Duodenal mucosa (tissue), 2 donors: Measurements from ENCODE around the gene PPAN.

Experiments
- H3K27ac ChIP-seq: one replicate; pipeline ENCODE4 v1.7.0; 2013; ENCODE audit warnings: low read depth, low read length
- H3K27me3 ChIP-seq, 2 donors: one replicate each; pipeline ENCODE4 v1.7.0; 2013; ENCODE audit warnings: low read length in 2 of 2, control low read depth in 1 of 2; ENCODE audit not compliant: insufficient read depth in 2 of 2, control insufficient read depth in 1 of 2
- H3K36me3 ChIP-seq, 2 donors: one replicate each; pipeline ENCODE4 v1.7.0; 2013; ENCODE audit warnings: low read length in 2 of 2, control low read depth in 1 of 2; ENCODE audit not compliant: insufficient read depth in 2 of 2, control insufficient read depth in 1 of 2
- H3K4me1 ChIP-seq, 2 donors: one replicate each; pipeline ENCODE4 v1.7.0; 2013; ENCODE audit warnings: low read length in 2 of 2, control low read depth in 1 of 2; ENCODE audit not compliant: insufficient read depth in 2 of 2, control insufficient read depth in 1 of 2
- H3K4me3 ChIP-seq, 2 donors: one replicate each; pipeline ENCODE4 v1.7.0; 2013; ENCODE audit warnings: low read length in 2 of 2, low read depth in 1 of 2
- H3K9ac ChIP-seq, 2 donors: one replicate each; pipeline ENCODE4 v1.7.0; 2013; ENCODE audit warnings: low read length in 2 of 2, low read depth in 1 of 2
- H3K9me3 ChIP-seq, 2 donors: one replicate each; pipeline ENCODE4 v1.7.0; 2013; ENCODE audit warnings: low read length in 2 of 2, control low read depth in 1 of 2; ENCODE audit not compliant: control insufficient read depth in 1 of 2

PPAN gene

DNA sequence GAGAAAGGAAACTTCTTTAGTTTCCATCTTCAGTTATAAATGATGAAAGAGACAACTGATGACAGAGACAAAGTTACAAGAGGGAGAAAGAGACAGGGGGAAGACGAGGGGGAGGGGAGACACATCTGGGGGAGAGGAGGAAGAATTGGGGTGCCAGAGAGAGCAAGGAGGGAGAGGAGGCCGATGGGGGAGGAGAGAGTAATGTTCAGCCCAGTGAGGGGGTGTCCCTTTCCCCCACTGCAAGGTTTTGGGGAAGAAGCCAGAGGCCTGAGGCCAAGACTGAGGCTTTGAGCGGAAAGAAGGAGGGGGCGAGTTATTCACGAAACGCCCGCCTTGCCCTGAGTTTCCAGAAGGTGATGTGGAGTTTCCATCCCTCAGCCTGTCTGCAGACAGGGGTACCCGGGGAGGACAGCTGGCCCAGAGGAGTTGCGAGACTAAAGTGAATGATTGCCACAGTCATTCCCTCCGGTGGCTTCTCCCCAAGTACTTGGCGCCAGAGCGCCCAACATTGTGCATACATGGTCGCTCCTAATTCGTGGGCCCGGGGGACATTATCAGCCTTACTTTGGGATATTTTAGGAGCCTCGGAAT lies 558 bp upstream of the PPAN start:
- H3K9ac ChIP-seq, result no peak overlapping the region

DNA sequence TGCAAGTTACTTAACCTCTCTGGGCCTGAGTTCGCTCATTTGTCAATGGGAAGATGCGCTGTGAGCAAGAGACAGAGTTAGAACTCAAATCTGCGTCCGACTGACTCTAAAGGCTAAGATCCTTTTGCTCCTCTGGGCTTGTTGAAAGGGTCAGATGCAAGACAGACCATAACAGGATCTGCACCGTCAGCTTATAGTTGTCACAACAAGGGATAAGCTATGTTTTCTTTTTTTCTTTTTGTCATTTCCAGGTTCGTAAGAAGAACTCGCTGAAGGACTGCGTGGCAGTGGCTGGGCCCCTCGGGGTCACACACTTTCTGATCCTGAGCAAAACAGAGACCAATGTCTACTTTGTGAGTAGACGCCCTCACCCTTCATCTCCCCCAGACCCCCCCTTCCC lies 1.1 kb downstream of the PPAN start:
- H3K4me1 ChIP-seq, result peaks cover 20 to 27% of the 10 kb centered on the region in 2 donors
- H3K9ac ChIP-seq, result peak overlapping the region; percentile 68 to 85
- H3K4me3 ChIP-seq, result peak overlapping the region; percentile 78 to 88
- no peaks in the 10 kb centered on the region for H3K27me3 ChIP-seq
- no peak overlapping the region for H3K27ac ChIP-seq
- H3K9me3 ChIP-seq, result no peaks in the 10 kb centered on the region
- peaks cover 21 to 39% of the 10 kb centered on the region in 2 donors for H3K36me3 ChIP-seq

More for the DNA sequence above, 558 bp upstream of the PPAN start:
- Histone ChIP-seq H3K27ac (peak overlapping the region; percentile 34), H3K4me3 (peak overlapping the region in 1 of 2 donors; percentile 57), H3K4me1 (peaks cover 22 to 26% of the 10 kb centered on the region in 2 donors), H3K36me3 (peaks cover 21 to 31% of the 10 kb centered on the region in 2 donors), H3K9me3 (no peaks in the 10 kb centered on the region), H3K27me3 (no peaks in the 10 kb centered on the region)

DNA sequence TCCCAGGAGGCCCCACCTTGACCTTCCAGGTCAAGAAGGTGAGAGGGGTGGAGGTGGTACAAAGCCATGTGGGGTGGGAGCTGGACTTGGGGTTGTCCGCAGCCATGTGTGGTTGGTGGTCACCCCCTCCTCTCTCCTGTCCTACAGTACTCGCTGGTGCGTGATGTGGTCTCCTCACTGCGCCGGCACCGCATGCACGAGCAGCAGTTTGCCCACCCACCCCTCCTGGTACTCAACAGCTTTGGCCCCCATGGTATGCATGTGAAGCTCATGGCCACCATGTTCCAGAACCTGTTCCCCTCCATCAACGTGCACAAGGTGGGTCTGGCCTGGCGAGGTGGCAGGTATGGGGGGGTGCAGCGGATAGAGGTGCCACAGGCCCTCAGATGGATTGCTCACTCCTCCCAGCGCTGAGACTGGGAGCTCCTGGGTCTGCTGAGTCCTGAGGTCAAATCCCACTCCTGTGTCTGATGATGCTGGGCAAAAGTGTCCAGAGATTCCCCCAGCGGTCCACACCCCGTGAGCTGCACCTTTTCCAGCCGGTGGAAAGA lies 1.7 kb downstream of the PPAN start:
- H3K36me3 ChIP-seq, result peaks cover 21 to 39% of the 10 kb centered on the region in 2 donors
- H3K4me1 ChIP-seq, result peaks cover 17 to 31% of the 10 kb centered on the region in 2 donors
- H3K9ac ChIP-seq, result no peak overlapping the region
- no peaks in the 10 kb centered on the region for H3K27me3 ChIP-seq
- no peaks in the 10 kb centered on the region for H3K9me3 ChIP-seq
- peak overlapping the region in 1 of 2 donors; percentile 78 for H3K4me3 ChIP-seq
- H3K27ac ChIP-seq, result no peak overlapping the region

DNA sequence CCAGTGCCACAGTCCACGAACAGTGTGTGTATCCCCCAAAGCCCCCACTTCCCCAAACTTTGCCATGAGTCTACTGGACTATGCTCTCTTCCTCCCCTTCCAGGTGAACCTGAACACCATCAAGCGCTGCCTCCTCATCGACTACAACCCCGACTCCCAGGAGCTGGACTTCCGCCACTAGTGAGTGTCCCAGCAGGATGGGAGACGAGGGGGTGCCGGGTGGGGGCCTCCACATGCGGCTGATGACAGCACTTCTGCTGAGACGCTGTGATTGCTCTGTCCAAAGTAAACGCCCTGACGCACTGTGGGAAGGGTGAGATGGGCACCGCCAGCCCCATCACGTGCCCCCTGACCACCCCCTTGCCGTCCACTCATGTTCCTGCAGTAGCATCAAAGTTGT lies 3.4 kb downstream of the PPAN start:
- Histone ChIP-seq H3K9me3 (no peaks in the 10 kb centered on the region), H3K27ac (no peak overlapping the region), H3K9ac (no peak overlapping the region), H3K4me3 (no peak overlapping the region), H3K36me3 (peaks cover 21 to 44% of the 10 kb centered on the region in 2 donors), H3K4me1 (peaks cover 21 to 39% of the 10 kb centered on the region in 2 donors), H3K27me3 (no peaks in the 10 kb centered on the region)

DNA sequence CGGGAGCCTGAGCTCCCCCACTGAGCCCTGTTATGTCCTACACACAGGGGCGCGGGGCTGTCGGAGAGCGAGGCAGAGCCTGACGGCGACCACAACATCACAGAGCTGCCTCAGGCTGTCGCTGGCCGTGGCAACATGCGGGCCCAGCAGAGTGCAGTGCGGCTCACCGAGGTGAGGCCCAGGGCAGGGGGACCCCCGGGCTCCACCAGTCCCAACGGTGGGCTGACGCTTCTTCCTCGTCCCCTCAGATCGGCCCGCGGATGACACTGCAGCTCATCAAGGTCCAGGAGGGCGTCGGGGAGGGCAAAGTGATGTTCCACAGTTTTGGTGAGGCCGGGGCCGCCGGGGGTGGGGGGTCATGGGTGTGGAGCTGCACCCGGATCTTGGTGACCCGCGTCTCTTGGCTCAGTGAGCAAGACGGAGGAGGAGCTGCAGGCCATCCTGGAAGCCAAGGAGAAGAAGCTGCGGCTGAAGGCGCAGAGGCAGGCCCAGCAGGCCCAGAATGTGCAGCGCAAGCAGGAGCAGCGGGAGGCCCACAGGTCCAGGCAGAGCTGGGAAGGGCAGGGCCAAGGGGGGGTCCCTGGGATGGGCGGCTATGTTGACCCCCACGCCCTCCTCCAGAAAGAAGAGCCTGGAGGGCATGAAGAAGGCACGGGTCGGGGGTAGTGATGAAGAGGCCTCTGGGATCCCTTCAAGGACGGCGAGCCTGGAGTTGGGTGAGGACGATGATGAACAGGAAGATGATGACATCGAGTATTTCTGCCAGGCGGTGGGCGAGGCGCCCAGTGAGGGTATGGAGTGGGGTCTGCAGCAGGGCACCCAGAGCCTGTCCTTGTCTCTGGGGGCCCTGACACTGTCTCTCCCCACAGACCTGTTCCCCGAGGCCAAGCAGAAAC lies 4.2 kb downstream of the PPAN start:
- Histone ChIP-seq H3K9me3 (no peaks in the 10 kb centered on the region), H3K9ac (no peak overlapping the region), H3K27me3 (no peaks in the 10 kb centered on the region), H3K27ac (no peak overlapping the region), H3K36me3 (peaks cover 21 to 52% of the 10 kb centered on the region in 2 donors), H3K4me3 (no peak overlapping the region), H3K4me1 (peaks cover 21 to 37% of the 10 kb centered on the region in 2 donors)

DNA sequence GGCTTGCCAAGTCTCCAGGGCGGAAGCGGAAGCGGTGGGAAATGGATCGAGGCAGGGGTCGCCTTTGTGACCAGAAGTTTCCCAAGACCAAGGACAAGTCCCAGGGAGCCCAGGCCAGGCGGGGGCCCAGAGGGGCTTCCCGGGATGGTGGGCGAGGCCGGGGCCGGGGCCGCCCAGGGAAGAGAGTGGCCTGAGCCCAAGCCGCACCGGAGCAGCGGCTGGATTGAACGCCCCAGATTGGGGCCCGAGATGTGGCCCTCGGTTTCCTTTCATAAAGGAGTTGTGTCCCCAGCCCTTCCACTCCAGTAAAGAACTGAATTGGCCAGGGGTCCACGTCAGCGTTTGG lies 4.8 kb downstream of the PPAN start:
- H3K27me3 ChIP-seq, result no peaks in the 10 kb centered on the region
- H3K36me3 ChIP-seq, result peaks cover 21 to 58% of the 10 kb centered on the region in 2 donors
- H3K9me3 ChIP-seq, result no peaks in the 10 kb centered on the region
- no peak overlapping the region for H3K9ac ChIP-seq
- H3K4me1 ChIP-seq, result peaks cover 16 to 30% of the 10 kb centered on the region in 2 donors
- no peak overlapping the region for H3K4me3 ChIP-seq
- H3K27ac ChIP-seq, result no peak overlapping the region

DNA sequence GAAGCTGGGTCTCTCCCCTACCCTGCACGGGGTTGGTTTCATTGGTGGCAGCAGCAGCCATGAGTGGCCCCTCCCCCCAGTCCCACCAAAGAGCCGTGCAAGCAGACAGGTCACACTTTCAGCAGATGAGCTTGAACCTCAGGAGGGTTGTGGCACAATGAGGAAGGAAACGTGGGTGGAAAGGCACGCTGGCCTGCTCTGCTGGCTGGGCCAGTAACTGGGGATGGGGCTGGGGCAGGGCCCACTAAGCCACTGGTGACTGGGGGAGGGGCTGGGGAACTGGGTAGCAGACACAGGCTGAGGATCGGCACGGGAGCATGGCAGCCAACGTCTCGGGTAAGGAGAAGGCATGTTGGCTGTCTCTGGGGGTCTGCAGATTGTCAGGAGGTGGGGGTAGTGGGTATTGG lies 5.2 kb downstream of the PPAN start, which contains the start of gene P2RY11:
P2RY11 (plus strand) TSS at position 289 of the 407 bp plus-strand sequence; CDS start at position 318, 29 bp downstream.
- Histone ChIP-seq H3K4me1 (peaks cover 16 to 30% of the 10 kb centered on the region in 2 donors), H3K27ac (no peak within 1 kb of the TSS), H3K27me3 (no peaks in the 10 kb centered on the region), H3K9ac (no peak within 1 kb of the TSS), H3K4me3 (peak within 1 kb of the TSS; percentile 32 to 35), H3K9me3 (no peaks in the 10 kb centered on the region), H3K36me3 (peaks cover 24 to 62% of the 10 kb centered on the region in 2 donors)

DNA sequence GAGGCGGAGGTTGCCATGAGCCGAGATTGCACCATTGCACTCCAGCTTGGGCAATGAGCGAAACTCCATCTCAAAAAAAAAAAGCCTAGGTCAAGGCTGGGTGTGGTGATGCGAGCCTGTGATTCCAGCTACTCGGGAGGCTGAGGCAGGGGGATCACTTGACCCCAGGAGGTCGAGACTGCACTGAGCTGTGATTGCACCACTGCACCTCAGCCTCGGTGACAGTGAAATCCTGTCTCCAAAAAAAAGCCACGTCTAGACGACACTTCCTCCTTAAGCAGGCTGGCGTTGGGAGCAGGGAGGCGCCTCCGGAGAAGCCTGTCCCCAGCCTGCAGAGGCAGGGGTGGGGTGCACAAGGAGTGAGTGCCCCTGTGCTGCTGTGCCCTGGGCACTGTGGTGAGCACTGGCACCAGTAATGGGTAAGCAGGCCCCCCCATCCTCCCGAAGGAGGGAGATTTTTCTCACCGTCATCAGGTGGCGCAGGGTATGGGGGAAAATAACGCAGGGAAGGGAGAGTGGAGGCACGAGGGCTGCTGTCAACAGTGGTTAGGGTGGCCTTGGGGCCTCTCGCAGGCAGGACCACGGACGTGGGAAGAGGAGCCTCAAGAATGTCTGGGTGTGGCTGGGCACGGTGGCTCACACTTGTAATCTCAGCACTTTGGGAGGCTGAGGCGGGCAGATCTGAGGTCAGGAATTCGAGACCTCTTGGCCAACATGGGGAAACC lies 6.0 kb downstream of the PPAN start:
- no peak overlapping the region for H3K27ac ChIP-seq

DNA sequence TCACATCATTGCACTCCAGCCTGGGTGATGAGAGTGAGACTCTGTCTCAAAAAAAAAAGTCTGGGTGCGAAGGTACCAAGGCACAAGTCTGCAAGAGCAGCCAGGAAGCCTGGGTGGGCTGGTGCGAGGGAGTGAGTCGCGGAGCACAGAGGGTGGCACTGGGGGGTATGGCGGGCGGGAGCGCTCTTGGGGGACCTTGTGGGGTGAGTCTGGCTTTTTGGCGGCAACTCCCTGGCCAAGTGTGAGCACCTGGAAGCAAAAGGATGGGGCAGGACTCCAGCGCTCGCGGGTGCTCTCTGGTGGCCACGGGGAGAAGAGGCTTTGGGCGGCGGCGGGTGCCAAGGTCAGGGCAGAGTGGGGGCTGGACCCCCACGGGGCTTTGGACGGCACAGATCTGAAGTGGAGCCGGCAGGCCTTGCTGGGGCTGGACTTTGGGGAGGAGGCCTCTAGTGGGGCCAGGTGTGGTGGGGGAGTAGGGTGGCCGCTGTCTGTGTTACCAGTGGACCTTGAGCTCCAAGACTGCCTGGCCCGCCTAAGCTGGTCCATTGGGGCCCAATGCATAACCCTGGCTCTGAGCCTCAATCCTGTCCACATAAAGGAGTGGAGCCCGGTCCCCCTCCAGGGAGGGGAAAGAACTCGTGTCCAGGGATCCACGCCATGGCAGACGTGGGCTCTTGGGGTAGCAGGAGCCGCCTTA lies 6.9 kb downstream of the PPAN start:
- Histone ChIP-seq H3K9me3 (no peaks in the 10 kb centered on the region), H3K27me3 (no peaks in the 10 kb centered on the region), H3K4me1 (peaks cover 4 to 15% of the 10 kb centered on the region in 2 donors), H3K9ac (no peak overlapping the region), H3K4me3 (peak overlapping the region in 1 of 2 donors; percentile 22), H3K36me3 (peaks cover 28 to 72% of the 10 kb centered on the region in 2 donors), H3K27ac (no peak overlapping the region)

More for the DNA sequence above, 6.0 kb downstream of the PPAN start:
- Histone ChIP-seq H3K4me3 (peak overlapping the region; percentile 32 to 35), H3K36me3 (peaks cover 30 to 70% of the 10 kb centered on the region in 2 donors), H3K4me1 (peaks cover 11 to 24% of the 10 kb centered on the region in 2 donors), H3K9me3 (no peaks in the 10 kb centered on the region), H3K27me3 (no peaks in the 10 kb centered on the region), H3K9ac (no peak overlapping the region)
